Esophagus (tissue), 2 donors: ENCODE measurements around the gene IKBKG. TPM values are rescaled to one million over a fixed set of nuclear protein-coding genes. Genes with fewer than 3 reads are reported as not detected.

Experiments used
- H3K27ac ChIP-seq, 2 donors: one replicate each; pipeline ENCODE4 v1.5.1; 2013; ENCODE audit warnings: low read depth in 2 of 2, mild to moderate bottlenecking in 2 of 2, inconsistent platforms in 1 of 2, low read length in 1 of 2, moderate library complexity in 1 of 2
- H3K27me3 ChIP-seq, 2 donors: one replicate each; pipeline ENCODE4 v1.6.1; 2013; ENCODE audit warnings: low read length in 2 of 2, control low read depth in 1 of 2, mild to moderate bottlenecking in 1 of 2; ENCODE audit not compliant: insufficient read depth in 2 of 2, control insufficient read depth in 1 of 2
- H3K36me3 ChIP-seq, 2 donors: one replicate each; pipeline ENCODE4 v1.6.1; 2013; ENCODE audit warnings: low read length in 1 of 2; ENCODE audit not compliant: control insufficient read depth in 2 of 2, insufficient read depth in 2 of 2
- H3K4me1 ChIP-seq, 2 donors: one replicate each; pipeline ENCODE4 v1.6.1; 2013; ENCODE audit warnings: low read length in 1 of 2; ENCODE audit not compliant: control insufficient read depth in 2 of 2, insufficient read depth in 2 of 2
- H3K4me3 ChIP-seq, 2 donors: one replicate each; pipeline ENCODE4 v1.5.1; 2013; ENCODE audit warnings: low read length in 2 of 2, mild to moderate bottlenecking in 2 of 2, low read depth in 1 of 2, moderate library complexity in 1 of 2
- H3K9me3 ChIP-seq, 2 donors: one replicate each; pipeline ENCODE4 v1.6.1; 2013; ENCODE audit warnings: mild to moderate bottlenecking in 2 of 2, low read depth in 1 of 2, low read length in 1 of 2, moderate library complexity in 1 of 2; ENCODE audit not compliant: control insufficient read depth in 2 of 2, insufficient read depth in 1 of 2
- WGBS, 2 donors: extraction: QIAGEN DNeasy Blood & Tissue Kit; methylation state at CpG; one replicate each; pipeline ENCODE4 v1.1.7; 2013; 5-methylcytosine and 5-hydroxymethylcytosine counted together
- polyA plus RNA-seq, 2 donors: library from polyadenylated mRNA; stranded (reverse); fragments of 200-250 nt; gene quantifications; one replicate each; pipeline ENCODE4 v1.2.3, GENCODE V29; 2013
- donor health status: healthy with polysubstance abuse.
- donor health status: Bipolar disorder and iron deficiency.

Gene IKBKG
- polyA plus RNA-seq, 2 donors = 16.2 to 19.7 TPM

DNA sequence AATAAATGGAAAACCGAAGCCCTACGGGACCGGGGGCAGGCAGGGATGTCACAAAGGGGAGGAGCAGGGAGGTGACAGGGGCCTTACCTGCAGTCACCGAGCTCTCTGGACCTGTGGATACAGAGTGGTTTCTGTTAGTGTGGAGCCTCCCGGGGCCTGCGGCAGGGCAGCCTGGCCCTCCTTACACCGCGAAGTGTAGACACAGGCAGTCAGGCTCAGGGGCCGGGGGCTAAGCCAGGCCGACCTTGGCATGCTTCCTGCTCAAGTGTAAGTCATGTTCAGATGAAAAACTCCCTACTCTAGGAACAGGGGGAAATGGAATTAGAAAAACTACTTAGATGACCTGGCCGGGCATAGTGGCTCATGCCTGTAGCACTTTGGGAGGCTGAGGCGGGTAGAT is 35.7 kb upstream of the IKBKG start:
- Histone ChIP-seq H3K27ac (no peak overlapping the region), H3K36me3 (peaks cover 0 to 5% of the 10 kb centered on the region in 2 donors), H3K9me3 (no peaks in the 10 kb centered on the region), H3K4me1 (peaks cover 0 to 1% of the 10 kb centered on the region in 2 donors), H3K27me3 (no peaks in the 10 kb centered on the region), H3K4me3 (no peak overlapping the region)
- 80 to 84% methylated on average over 12 of the region's 12 CpGs for WGBS, 2 donors

DNA sequence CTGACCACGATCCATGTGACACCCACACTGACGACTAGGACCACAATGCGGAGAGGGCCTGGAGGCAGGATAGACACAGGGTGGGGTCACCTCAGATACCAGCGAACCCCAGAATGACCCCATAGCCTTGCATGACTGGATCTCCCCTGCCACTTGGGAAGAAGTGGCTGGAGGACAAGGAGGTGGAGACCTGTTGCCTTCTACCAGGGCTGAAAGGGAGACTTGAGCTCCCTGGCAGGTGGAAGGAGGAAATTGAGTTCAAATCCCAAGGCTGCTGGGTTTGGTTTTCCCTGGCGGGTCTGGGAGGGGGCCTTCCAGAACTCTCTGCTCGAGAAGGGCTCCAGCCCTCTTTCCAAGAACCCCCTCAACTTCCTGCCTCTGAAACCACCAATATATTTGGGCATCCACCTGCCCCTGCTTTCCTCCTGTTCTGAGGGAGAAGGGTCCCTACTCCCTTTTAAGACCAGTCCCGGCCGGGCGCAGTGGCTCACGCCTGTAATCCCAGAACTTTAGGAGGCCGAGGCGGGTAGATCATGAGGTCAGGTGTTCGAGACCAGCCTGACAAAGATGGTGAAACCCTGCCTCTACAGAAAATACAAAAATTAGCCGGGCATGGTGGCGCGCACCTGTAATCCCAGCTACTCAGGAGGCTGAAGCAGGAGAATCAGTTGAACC is 34.4 kb upstream of the IKBKG start:
- H3K27ac ChIP-seq = no peak overlapping the region
- H3K4me1 ChIP-seq = no peaks in the 10 kb centered on the region
- no peaks in the 10 kb centered on the region for H3K9me3 ChIP-seq
- WGBS, 2 donors = 89 to 94% methylated on average over 16 of the region's 16 CpGs
- H3K27me3 ChIP-seq = no peaks in the 10 kb centered on the region
- H3K4me3 ChIP-seq = no peak overlapping the region
- H3K36me3 ChIP-seq = no peaks in the 10 kb centered on the region

- Histone ChIP-seq H3K4me3 (no peak overlapping the region), H3K36me3 (no peaks in the 10 kb centered on the region), H3K27ac (no peak overlapping the region), H3K4me1 (no peaks in the 10 kb centered on the region), H3K9me3 (no peaks in the 10 kb centered on the region), H3K27me3 (no peaks in the 10 kb centered on the region)
- 76 to 93% methylated on average over 2 of the region's 2 CpGs for WGBS, 2 donors
Measured at GRCh38 chrX:154513716-154514115, 33.7 kb upstream of the IKBKG start.

DNA sequence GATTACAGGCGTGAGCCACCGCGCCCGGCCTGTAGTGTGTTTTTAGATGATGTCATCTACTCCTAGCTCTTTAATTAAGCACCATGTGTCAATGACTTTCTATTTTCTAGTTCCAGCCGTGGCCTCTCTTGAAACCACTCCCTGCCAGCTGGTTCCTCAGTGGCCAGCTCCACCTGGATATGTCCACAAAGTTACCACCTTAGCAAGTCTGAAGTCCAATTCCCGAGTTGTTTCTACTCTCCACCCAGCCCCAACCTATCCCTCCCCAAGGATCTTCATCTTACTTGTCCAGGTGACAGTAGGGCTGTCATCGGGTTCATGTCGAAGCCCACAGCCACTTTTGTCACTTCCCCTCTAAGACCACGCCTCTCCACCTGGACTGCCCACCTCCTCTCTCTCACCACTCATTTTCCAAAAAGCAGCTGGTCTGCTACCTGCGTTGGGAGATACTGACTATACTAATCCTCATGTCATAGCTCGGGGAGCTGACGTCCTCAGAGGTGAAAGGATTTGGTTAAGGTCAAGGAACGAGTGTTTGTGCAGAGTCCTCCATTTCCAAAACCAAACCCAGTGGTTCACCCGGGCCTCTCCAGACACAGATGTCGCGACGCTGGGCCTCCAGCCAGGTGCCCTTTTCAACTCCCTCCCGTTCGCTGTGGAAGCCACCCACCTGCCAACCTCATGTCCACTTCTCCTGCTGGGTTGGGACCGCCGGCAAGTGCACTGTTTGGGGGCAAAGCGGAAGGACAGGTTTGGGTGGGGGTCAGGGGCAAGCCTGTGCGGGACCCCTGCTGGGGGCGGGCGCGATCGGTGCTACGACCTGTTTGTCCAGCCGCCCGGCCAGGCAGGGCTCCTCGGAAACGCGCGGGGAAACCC is 32.1 kb upstream of the IKBKG start:
- Histone ChIP-seq H3K27me3 (no peaks in the 10 kb centered on the region), H3K4me1 (no peaks in the 10 kb centered on the region), H3K9me3 (no peaks in the 10 kb centered on the region), H3K4me3 (peak overlapping the region; percentile 52 to 68), H3K36me3 (no peaks in the 10 kb centered on the region), H3K27ac (peak overlapping the region; percentile 73 to 90)
- 15 to 41% methylated on average over 28 to 34 of the region's 34 CpGs for WGBS, 2 donors

- peak within 1 kb of the TSS; percentile 88 to 95 for H3K27ac ChIP-seq
- no peaks in the 10 kb centered on the region for H3K36me3 ChIP-seq
- no peaks in the 10 kb centered on the region for H3K27me3 ChIP-seq
- H3K4me1 ChIP-seq = no peaks in the 10 kb centered on the region
- 1 to 37% methylated on average over 31 to 57 of the region's 59 CpGs for WGBS, 2 donors
- H3K4me3 ChIP-seq = peak within 1 kb of the TSS; percentile 52 to 68
- H3K9me3 ChIP-seq = no peaks in the 10 kb centered on the region
Measured at GRCh38 chrX:154515966-154516655, 31.3 kb upstream of the IKBKG start, which contains the start of gene FAM3A. Gene FAM3A, minus strand, starts transcription at chrX:154516232. Its CDS starts 460 bp downstream, at chrX:154515772.

DNA sequence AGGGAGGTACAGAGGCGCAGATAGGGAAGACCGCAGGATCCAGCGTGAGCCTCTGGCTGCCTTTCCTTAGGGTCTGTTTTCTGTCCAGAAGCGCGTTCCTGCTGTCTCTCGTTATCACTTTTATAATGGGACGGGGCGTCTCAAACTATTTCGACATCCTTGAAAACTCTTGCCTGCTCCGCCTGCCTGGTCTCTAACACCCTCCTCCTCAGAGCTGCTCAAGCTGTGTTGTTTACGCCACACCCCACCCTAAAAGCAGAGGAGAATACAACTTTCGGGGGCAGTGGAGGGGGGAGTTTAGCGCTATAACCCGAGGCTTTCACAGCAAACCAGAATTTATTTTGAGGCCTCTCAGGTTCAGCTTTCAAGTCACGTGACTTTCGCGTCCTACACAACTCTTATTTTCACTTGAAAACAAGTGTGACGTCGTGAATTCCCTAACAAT is 30.7 kb upstream of the IKBKG start:
- H3K4me3 ChIP-seq = peak overlapping the region; percentile 23 to 56
- H3K4me1 ChIP-seq = no peaks in the 10 kb centered on the region
- WGBS, 2 donors = 2 to 28% methylated on average over 19 of the region's 19 CpGs
- peak overlapping the region; percentile 88 to 95 for H3K27ac ChIP-seq
- no peaks in the 10 kb centered on the region for H3K27me3 ChIP-seq
- H3K9me3 ChIP-seq = no peaks in the 10 kb centered on the region
- no peaks in the 10 kb centered on the region for H3K36me3 ChIP-seq

DNA sequence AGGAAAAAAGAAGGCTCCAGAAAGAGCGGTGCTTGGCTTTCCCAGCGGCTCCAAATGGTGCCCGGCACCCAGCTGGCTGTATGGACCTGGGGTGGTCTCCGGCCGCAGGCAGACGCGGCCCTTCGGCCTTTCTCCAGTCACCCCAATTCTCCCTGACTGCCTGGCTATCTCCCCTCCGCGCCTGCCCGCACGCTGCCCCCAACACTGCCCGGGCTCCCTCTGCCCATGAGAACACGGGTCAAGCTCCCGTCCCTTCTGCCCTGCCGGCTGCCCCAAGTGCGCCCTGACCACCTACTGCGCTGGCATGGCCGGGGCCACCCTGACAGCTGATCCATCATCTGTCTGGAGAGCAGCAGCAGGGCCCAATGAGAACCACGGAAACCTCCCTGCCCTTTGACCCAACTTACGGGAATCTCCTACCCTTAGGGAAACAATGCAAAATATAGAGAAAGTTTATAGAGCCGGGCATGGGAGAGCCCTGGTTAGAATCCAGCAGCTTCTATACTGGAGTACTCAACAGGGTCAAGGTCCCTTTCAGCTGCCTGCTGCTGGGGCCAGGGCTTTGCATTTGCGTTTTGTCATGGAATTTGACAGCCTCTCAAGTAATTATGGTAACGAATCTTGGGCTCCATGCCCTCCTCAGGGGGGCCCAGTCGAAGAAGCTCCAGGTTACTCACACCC is 30.2 kb upstream of the IKBKG start:
- H3K27ac ChIP-seq = peak overlapping the region; percentile 88 to 95
- H3K27me3 ChIP-seq = no peaks in the 10 kb centered on the region
- no peaks in the 10 kb centered on the region for H3K9me3 ChIP-seq
- H3K4me3 ChIP-seq = no peak overlapping the region
- no peaks in the 10 kb centered on the region for H3K36me3 ChIP-seq
- 47 to 49% methylated on average over 25 of the region's 25 CpGs for WGBS, 2 donors
- no peaks in the 10 kb centered on the region for H3K4me1 ChIP-seq

GRCh38 chrX:154519389-154519788 is 28.0 kb upstream of the IKBKG start:
- no peak overlapping the region for H3K27ac ChIP-seq
- H3K4me1 ChIP-seq = no peaks in the 10 kb centered on the region
- no peaks in the 10 kb centered on the region for H3K9me3 ChIP-seq
- H3K4me3 ChIP-seq = no peak overlapping the region
- 92 to 97% methylated on average over 8 of the region's 8 CpGs for WGBS, 2 donors
- H3K36me3 ChIP-seq = no peaks in the 10 kb centered on the region
- H3K27me3 ChIP-seq = no peaks in the 10 kb centered on the region
